B cell (primary cell): ENCODE data around the gene KCTD12. TPM values are rescaled to one million over a fixed set of nuclear protein-coding genes. Genes with fewer than 3 reads are reported as not detected.
"Not testable (repeated sequence)": the region's sequence is repeated elsewhere in the genome, so short reads cannot be mapped to it uniquely, and the experiment has no call there.

Source experiments
- ATAC-seq: fragments of 200-7000 bp; cut with Tn5 transposase; one replicate; pipeline ENCODE4 v1.10.0; 2021; ENCODE audit warnings: low read depth, mild to moderate bottlenecking, moderate number of reproducible peaks, moderate library complexity
- CTCF ChIA-PET: fragments of 350-600 bp; sonication (Branson Sonifier 250); formaldehyde crosslinking; loops from one replicate; lab custom pipeline; 2021; ENCODE audit warnings: antibody characterized with exemption, inconsistent platforms; lab: Charles Lee
- POLR2A ChIA-PET: fragments of 350-600 bp; sonication (Branson Sonifier 250); formaldehyde crosslinking; loops from one replicate; lab custom pipeline; 2021; ENCODE audit warnings: antibody characterized with exemption; lab: Charles Lee
- DNase-seq: peaks from one replicate; pipeline ENCODE4 v3.0.0; 2013
- H2AFZ ChIP-seq: 2 replicates; pipeline ENCODE4 v1.6.1; 2012; ENCODE audit warnings: mild to moderate bottlenecking, low read depth, low read length; ENCODE audit not compliant: insufficient read depth, poor library complexity, severe bottlenecking
- H3K27ac ChIP-seq, 2 donors: 1 replicate in 1 of 2; 2 replicates in 1 of 2; pipeline ENCODE4 v1.5.1; 2012 to 2013; ENCODE audit warnings: low read length in 2 of 2, mild to moderate bottlenecking in 2 of 2, moderate library complexity in 1 of 2
- H3K27me3 ChIP-seq, 4 experiments: fragments of 200-600 bp in 1 of 4; sonication (generic) in 1 of 4; replicated peaks in 1 of 4; 1 replicate in 2 of 4; 2 replicates in 2 of 4; pipeline versions ENCODE4 v1.6.1 to v1.7.0; 2013 to 2016; ENCODE audit warnings: low read length in 3 of 4, mild to moderate bottlenecking in 2 of 4, mixed read lengths in 1 of 4, moderate library complexity in 1 of 4; ENCODE audit not compliant: insufficient read depth in 4 of 4, control insufficient read depth in 3 of 4; ENCODE audit errors: control extremely low read depth in 1 of 4
- H3K36me3 ChIP-seq, 2 experiments: replicated peaks in 1 of 2; 1 replicate in 1 of 2; 2 replicates in 1 of 2; pipeline versions ENCODE4 v1.6.1 to v1.7.1; 2013; ENCODE audit warnings: low read length in 1 of 2; ENCODE audit not compliant: insufficient read depth in 2 of 2, control insufficient read depth in 1 of 2; ENCODE audit errors: control extremely low read depth in 1 of 2, extremely low read depth in 1 of 2
- H3K4me1 ChIP-seq, 2 donors: fragments of 200-600 bp in 1 of 2; sonication (generic) in 1 of 2; 1 replicate in 1 of 2; 2 replicates in 1 of 2; pipeline versions ENCODE4 v1.5.1 to v1.6.1; 2013 to 2017; ENCODE audit warnings: low read length in 2 of 2; ENCODE audit not compliant: control insufficient read depth in 2 of 2, insufficient read depth in 2 of 2
- H3K4me2 ChIP-seq: replicated peaks from 2 replicates; pipeline ENCODE3; 2012; ENCODE audit warnings: mild to moderate bottlenecking, low read depth, low read length; ENCODE audit not compliant: poor library complexity, severe bottlenecking
- H3K4me3 ChIP-seq, 5 experiments: fragments of 200-600 bp in 1 of 5; sonication (generic) in 1 of 5; 1 replicate in 3 of 5; 2 replicates in 2 of 5; pipeline versions ENCODE4 v1.5.1 to v1.7.0; 2011 to 2016; ENCODE audit warnings: low read length in 4 of 5, mild to moderate bottlenecking in 4 of 5, low read depth in 2 of 5, control low read depth in 1 of 5, moderate library complexity in 1 of 5; ENCODE audit not compliant: insufficient read depth in 1 of 5; ENCODE audit errors: control extremely low read depth in 1 of 5, extremely low read depth in 1 of 5
- H3K79me2 ChIP-seq: fragments of 200-600 bp; sonication (generic); one replicate; pipeline ENCODE4 v1.6.0; 2016; ENCODE audit warnings: low read length; ENCODE audit not compliant: control insufficient read depth, insufficient read depth
- H3K9ac ChIP-seq: fragments of 200-600 bp; sonication (generic); 2 replicates; pipeline ENCODE4 v1.6.1; 2017; ENCODE audit warnings: mild to moderate bottlenecking, low read length, moderate library complexity
- H3K9me3 ChIP-seq, 3 donors: one replicate each; pipeline versions ENCODE4 v1.6.1 to v1.7.1; 2013; ENCODE audit warnings: low read length in 2 of 3; ENCODE audit not compliant: control insufficient read depth in 2 of 3, insufficient read depth in 1 of 3; ENCODE audit errors: control extremely low read depth in 1 of 3
- H4K20me1 ChIP-seq: 2 replicates; pipeline ENCODE4 v1.6.0; 2012; ENCODE audit warnings: mild to moderate bottlenecking, low read length; ENCODE audit not compliant: insufficient read depth, control insufficient read depth, poor library complexity, severe bottlenecking
- H3K27ac Mint-ChIP-seq: one replicate; pipeline ENCODE4 v1.8.0; 2021; ENCODE audit warnings: mixed read lengths
- H3K27me3 Mint-ChIP-seq: one replicate; pipeline ENCODE4 v1.8.0; 2021; ENCODE audit warnings: mixed read lengths
- H3K4me1 Mint-ChIP-seq: one replicate; pipeline ENCODE4 v1.8.0; 2021; ENCODE audit warnings: mixed read lengths
- H3K4me3 Mint-ChIP-seq: one replicate; pipeline ENCODE4 v1.8.0; 2021; ENCODE audit warnings: mixed read lengths
- H3K9me3 Mint-ChIP-seq: one replicate; pipeline ENCODE4 v1.8.0; 2022; ENCODE audit warnings: mixed read lengths; ENCODE audit not compliant: insufficient read depth
- EZH2 ChIP-seq: IDR thresholded peaks from 2 replicates; pipeline ENCODE4 v1.6.1; 2012; ENCODE audit warnings: borderline replicate concordance, low read depth, mild to moderate bottlenecking, moderate library complexity, low read length; ENCODE audit not compliant: insufficient read depth, poor library complexity, severe bottlenecking
- WGBS: methylation state at CpG from one replicate; pipeline ENCODE4 v1.1.5; 2013; ENCODE audit warnings: missing lambda C conversion rate; ENCODE audit not compliant: insufficient coverage; 5-methylcytosine and 5-hydroxymethylcytosine counted together
- intact Hi-C: fragments of 100-400 bp; cut with micrococcal nuclease; formaldehyde crosslinking; loops from one replicate; pipeline ENCODE4 v1.10.0; 2022
- polyA plus RNA-seq: library from polyadenylated mRNA; depleted of rRNA; stranded (reverse); fragments of >200 nt; gene quantifications from 2 replicates; pipeline ENCODE4 v1.2.3, GENCODE V29; 2012
- total RNA-seq, 2 donors: library from RNA; stranded (reverse); fragments of 120-200 nt in 1 of 2; gene quantifications; 1 replicate in 1 of 2; 2 replicates in 1 of 2; pipeline versions ENCODE4 v1.2.3 to v1.2.4, GENCODE V29; 2013 to 2022

The KCTD12 gene
- total and polyA plus RNA-seq, 2 donors (not counting 1 experiment from before 2014, with no cell fraction given): 1.8 to 6.2 TPM

- no peak overlapping the region for H3K9ac ChIP-seq
- no peaks in the 10 kb centered on the region for H4K20me1 ChIP-seq
- H3K4me1 ChIP-seq: no peaks in the 10 kb centered on the region
- no peak for ATAC-seq
- no peak overlapping the region for H3K4me3 ChIP-seq
- intact Hi-C loops: no loop called here
- ChIA-PET CTCF (interaction anchor here (1.0 kb wide), 1 partner anchor 18 kb away, joined by 3 read pairs; no protein-coding TSS in a partner anchor), POLR2A (no interaction called here)
- peaks cover 0 to 3% (median 0%) of the 10 kb centered on the region in 4 experiments for H3K27me3 ChIP-seq
- no peak overlapping the region for H3K4me3 Mint-ChIP-seq
- H3K9me3 Mint-ChIP-seq: peaks cover 9% of the 10 kb centered on the region
- H3K9me3 ChIP-seq: no peaks in the 10 kb centered on the region
- H3K27ac Mint-ChIP-seq: no peak overlapping the region
- no peaks in the 10 kb centered on the region for H3K79me2 ChIP-seq
- H2AFZ ChIP-seq: no peak overlapping the region
- H3K36me3 ChIP-seq: no peaks in the 10 kb centered on the region
- H3K4me1 Mint-ChIP-seq: no peaks in the 10 kb centered on the region
- TF ChIP-seq EZH2: no peak
- WGBS: no CpG with 5 or more reads among the region's 1 CpG
- peaks cover 28% of the 10 kb centered on the region for H3K27me3 Mint-ChIP-seq
- no peak overlapping the region for H3K4me2 ChIP-seq
- no peak for DNase-seq
- no peak overlapping the region for H3K27ac ChIP-seq
Observed at GRCh38 chr13:76921516-76921915, 35.3 kb upstream of the KCTD12 start.

GRCh38 chr13:76917755-76918481 is 31.7 kb upstream of the KCTD12 start:
- WGBS: 93% methylated on average over 11 of the region's 12 CpGs
- H3K4me1 ChIP-seq, H3K27ac Mint-ChIP-seq, H3K4me2 ChIP-seq, H3K79me2 ChIP-seq, H3K27me3 ChIP-seq, H3K9ac ChIP-seq, H3K9me3 ChIP-seq, DNase-seq, ATAC-seq, intact Hi-C loops, H3K36me3 ChIP-seq, H3K4me3 ChIP-seq, POLR2A ChIA-PET, H4K20me1 ChIP-seq, H3K27ac ChIP-seq, H3K4me1 Mint-ChIP-seq, H2AFZ ChIP-seq, H3K9me3 Mint-ChIP-seq, H3K4me3 Mint-ChIP-seq: not testable (repeated sequence)
- H3K27me3 Mint-ChIP-seq: peaks cover 37% of the 10 kb centered on the region
- CTCF ChIA-PET: interaction anchor here (1.7 kb wide), 1 partner anchor 14 kb away, joined by 6 read pairs; no protein-coding TSS in a partner anchor
